Measurements from ENCODE around the gene PCK1. TPM values are rescaled to one million over a fixed set of nuclear protein-coding genes. Genes with fewer than 3 reads are reported as not detected.

Gene PCK1
- total RNA-seq, 4 donors from 2014 or later: 103 to 386 (median 203) TPM

- no peak for ATAC-seq (ENCODE audit: low FRiP score)
- no peak for DNase-seq (ENCODE audit: low spot score)
- TF ChIP-seq, protein P1, sequence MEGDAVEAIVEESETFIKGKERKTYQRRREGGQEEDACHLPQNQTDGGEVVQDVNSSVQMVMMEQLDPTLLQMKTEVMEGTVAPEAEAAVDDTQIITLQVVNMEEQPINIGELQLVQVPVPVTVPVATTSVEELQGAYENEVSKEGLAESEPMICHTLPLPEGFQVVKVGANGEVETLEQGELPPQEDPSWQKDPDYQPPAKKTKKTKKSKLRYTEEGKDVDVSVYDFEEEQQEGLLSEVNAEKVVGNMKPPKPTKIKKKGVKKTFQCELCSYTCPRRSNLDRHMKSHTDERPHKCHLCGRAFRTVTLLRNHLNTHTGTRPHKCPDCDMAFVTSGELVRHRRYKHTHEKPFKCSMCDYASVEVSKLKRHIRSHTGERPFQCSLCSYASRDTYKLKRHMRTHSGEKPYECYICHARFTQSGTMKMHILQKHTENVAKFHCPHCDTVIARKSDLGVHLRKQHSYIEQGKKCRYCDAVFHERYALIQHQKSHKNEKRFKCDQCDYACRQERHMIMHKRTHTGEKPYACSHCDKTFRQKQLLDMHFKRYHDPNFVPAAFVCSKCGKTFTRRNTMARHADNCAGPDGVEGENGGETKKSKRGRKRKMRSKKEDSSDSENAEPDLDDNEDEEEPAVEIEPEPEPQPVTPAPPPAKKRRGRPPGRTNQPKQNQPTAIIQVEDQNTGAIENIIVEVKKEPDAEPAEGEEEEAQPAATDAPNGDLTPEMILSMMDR (IDR thresholded peaks at IDR 0.05): no peak
These were observed 37.1 kb upstream of the PCK1 start for GRCh38 chr20:57523782-57524181.

DNA sequence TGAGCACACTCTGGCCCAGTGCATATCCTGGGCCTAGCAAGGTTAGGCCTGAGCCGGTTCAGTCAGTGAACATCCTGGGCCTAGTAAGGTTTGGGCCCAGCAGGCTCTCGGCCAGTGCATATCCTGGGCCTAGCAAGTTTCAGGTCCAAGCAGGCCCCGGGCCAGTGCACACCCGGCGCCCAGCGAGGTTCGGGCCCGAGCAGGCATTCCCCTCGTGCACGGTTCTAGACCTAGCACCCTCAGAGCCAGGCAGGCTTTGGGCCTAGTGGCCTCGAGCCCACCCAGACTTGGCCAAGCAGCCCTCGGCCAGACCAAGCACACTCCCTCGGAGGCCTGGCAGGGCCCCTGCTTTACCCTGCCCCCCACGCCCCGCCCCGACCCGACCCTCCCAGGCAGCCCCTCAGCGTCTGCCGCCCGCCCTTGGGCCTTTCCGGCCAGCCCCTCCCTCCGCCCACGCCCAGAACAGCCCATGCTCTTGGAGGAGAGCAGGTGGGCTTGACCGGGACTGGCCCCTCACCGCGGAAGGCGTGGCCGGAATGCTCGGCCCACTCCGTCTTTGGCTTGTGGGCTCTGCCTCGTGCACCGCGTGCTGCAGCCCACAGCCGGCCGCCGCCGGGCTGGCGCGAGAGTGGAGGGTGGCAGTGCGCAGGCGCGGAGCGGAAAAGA is 36.3 kb upstream of the PCK1 start, which contains the start of gene CTCFL:
Gene CTCFL, minus strand, starts transcription at position 630 of the 666 bp plus-strand sequence. CDS start 935 bp downstream, outside the sequence.
- no peak for ATAC-seq (ENCODE audit: low FRiP score)
- DNase-seq (ENCODE audit: low spot score): no peak
- TF ChIP-seq, protein P1 (IDR thresholded peaks at IDR 0.05): no peak

DNA sequence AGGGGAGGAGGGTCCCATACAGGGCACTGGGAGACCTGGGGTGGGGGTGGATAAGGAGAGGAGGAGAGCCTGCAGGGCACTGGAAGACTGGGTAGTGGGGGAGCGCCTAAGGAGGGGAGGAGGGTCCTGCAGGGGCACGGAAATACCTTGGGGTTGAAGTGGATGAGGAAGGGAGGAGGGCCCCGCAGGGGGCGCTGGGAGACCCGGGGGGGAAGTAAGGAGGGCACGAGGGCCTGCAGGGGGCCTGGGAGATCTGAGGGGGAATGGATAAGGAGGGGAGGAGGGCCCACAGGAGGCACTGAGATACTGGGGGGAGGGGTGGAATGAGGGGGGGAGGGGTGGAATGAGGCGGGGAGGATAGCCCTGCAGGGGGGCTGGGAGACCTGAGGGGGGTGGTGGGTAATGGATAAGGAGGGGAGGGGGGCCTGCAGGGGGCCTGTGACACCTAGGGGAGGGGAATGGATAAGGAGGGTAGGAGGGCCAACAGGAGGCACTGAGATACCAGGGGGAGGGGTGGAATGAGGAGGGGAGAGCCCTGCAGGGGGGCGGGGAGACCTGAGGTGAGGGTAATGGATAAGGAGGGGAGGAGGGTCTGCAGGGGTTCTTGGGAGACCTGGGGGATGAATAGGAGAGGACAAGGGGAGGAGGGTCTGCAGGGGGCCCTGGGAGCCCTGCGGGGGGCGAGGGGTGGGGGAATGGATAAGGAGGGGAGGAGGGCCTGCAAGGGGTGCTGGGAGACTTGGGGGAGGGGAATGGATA is 35.4 kb upstream of the PCK1 start:
- TF ChIP-seq, protein P1 (IDR thresholded peaks at IDR 0.05): no peak
- ATAC-seq (ENCODE audit: low FRiP score) (no peak), DNase-seq (ENCODE audit: low spot score) (no peak)

DNA sequence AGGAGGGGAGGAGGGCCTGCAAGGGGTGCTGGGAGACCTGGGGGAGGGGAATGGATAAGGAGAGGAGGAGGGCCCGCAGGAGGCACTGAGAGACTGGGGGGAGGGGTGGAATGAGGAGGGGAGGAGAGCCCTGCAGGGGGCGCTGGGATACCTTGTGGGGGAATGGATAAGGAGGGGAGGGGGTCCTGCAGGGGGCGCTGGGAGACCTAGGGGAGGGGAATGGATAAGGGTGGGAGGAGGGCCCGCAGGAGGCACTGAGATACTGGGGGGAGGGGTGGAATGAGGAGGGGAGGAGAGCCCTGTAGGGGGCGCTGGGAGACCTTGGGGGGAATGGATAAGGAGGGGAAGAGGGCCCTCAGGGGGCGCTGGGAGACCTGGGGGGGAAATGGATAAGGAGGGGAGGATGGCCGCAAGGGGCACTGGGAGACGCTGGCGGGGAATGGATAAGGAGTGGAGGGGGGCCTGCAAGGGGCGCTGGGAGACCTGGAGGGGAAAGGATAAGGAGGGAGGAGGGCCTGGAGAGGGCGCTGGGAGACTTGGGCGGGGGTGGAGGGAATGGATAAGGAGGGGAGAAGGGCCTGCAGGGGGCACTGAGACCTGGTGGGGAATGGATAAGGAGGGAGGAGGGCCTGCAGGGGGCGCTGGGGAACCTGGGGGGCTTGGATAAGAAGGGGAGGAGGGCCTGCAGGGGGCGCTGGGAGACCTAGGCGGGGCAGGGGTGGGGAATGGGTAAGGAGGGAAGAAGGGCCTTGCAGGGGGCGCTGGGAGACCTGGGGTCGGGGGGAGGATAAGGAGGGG is 34.6 kb upstream of the PCK1 start:
- ATAC-seq (ENCODE audit: low FRiP score) (no peak), DNase-seq (ENCODE audit: low spot score) (no peak)
- TF ChIP-seq, protein P1 (IDR thresholded peaks at IDR 0.05): no peak

GRCh38 chr20:57526885-57527460 is 33.9 kb upstream of the PCK1 start:
- TF ChIP-seq, protein P1 (IDR thresholded peaks at IDR 0.05): no peak
- DNase-seq (ENCODE audit: low spot score): no peak
- ATAC-seq (ENCODE audit: low FRiP score): peak; percentile 26

DNA sequence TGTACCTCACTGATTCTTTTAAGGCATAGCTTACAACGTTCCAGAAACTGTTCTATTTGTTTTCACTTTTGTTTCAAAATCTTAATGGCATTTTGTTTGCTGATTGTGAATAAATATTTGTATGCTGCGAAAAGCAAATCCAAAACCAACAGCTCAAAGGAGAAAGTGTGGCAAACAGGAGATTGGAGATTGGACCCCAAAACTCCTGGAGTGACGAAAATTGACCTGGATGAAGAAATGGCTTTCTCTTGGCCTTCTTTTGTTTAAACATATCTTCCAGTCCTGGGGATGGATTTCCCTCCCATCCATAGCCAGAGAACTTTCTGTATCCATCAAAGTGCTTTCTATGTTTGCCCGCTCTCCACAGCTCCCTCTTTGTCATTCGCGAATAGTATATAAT is 33.2 kb upstream of the PCK1 start:
- DNase-seq (ENCODE audit: low spot score) (no peak), ATAC-seq (ENCODE audit: low FRiP score) (no peak)
- TF ChIP-seq, protein P1 (IDR thresholded peaks at IDR 0.05): no peak
